ENCODE data around the gene CDK15. TPM values are rescaled to one million over a fixed set of nuclear protein-coding genes. Genes with fewer than 3 reads are reported as not detected.
A peak's percentile ranks its signal among the peaks of the same experiment; 100 is the strongest.

Gene CDK15
- total RNA-seq, 1 experiment from 2014 or later, result not detected

DNA sequence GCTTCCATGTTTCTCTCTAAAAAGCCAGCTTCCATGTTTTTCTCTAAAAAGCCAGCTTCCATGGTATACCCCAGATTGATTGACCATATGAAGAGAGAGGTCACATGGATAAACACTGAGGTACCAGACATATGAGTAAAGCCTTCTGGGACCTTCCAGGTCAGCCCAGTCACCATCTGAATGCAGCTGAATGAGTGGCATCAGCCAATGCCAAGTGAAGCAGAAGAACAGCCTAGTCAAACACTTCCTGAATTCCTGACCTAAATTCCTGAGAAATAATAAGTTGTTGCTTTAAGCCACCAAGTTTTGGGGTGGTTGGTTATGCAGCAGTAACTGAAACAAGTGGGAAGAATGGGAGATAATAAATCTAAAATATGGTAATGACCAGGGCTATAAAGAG is 19.9 kb upstream of the CDK15 start:
- Histone ChIP-seq H3K27me3 (ENCODE audit: insufficient read depth, low read depth) (no peaks in the 10 kb centered on the region), H4K20me1 (ENCODE audit: insufficient read depth) (no peaks in the 10 kb centered on the region), H3K27ac (no peak overlapping the region), H3K36me3 (ENCODE audit: low read depth) (no peaks in the 10 kb centered on the region), H3K9me2 (ENCODE audit: insufficient read depth) (no peaks in the 10 kb centered on the region), H3K9me3 (ENCODE audit: insufficient read depth, low read depth) (no peaks in the 10 kb centered on the region), H3F3A (ENCODE audit: insufficient read depth, low read depth) (no peaks in the 10 kb centered on the region), H3K4me2 (peak overlapping the region; percentile 5; the same call in 1 of the 2 replicates), H3K79me2 (ENCODE audit: low read depth) (no peaks in the 10 kb centered on the region), H3K4me1 (replicated peaks; ENCODE audit: insufficient read depth) (peaks cover 13% of the 10 kb centered on the region), H3K4me3 (no peak overlapping the region), H2AFZ (no peak overlapping the region; the same call in 1 of the 2 replicates)
- BruUV-seq (replicated peaks), result no TSS peak
- intact Hi-C loops (cut with micrococcal nuclease; ENCODE audit: unreplicated experiment), result no loop called here
- peak in 1 of 2 experiments; percentile 67 for DNase-seq
- CTCF ChIA-PET, result no interaction called here
- TF ChIP-seq EZH2 (IDR thresholded peaks at IDR 0.05; ENCODE audit: low read depth), result no peak
- TF ChIP-seq, protein P1, sequence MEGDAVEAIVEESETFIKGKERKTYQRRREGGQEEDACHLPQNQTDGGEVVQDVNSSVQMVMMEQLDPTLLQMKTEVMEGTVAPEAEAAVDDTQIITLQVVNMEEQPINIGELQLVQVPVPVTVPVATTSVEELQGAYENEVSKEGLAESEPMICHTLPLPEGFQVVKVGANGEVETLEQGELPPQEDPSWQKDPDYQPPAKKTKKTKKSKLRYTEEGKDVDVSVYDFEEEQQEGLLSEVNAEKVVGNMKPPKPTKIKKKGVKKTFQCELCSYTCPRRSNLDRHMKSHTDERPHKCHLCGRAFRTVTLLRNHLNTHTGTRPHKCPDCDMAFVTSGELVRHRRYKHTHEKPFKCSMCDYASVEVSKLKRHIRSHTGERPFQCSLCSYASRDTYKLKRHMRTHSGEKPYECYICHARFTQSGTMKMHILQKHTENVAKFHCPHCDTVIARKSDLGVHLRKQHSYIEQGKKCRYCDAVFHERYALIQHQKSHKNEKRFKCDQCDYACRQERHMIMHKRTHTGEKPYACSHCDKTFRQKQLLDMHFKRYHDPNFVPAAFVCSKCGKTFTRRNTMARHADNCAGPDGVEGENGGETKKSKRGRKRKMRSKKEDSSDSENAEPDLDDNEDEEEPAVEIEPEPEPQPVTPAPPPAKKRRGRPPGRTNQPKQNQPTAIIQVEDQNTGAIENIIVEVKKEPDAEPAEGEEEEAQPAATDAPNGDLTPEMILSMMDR (conservative IDR thresholded peaks at IDR 0.05), result no peak
- POLR2A ChIA-PET (ENCODE audit: unreplicated experiment), result no interaction called here

DNA sequence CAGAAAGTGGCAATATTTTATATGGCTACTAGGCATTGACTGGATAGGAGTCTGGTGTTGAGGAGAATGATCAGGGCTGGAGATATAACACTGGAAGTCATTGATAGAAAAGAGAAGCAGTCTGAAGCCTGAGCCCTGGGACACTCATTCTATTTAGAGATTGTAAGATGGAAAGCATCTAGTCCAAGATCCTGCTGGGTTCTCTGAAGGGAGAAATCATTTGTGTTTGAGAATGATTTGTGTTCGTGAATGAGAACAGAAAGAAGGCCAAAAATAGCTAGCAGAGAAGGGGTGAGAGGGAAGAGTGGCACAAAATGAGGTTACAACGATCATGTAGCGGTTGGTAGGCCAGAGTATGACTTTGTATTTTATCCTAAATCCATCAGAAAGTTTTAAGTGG is 18.0 kb upstream of the CDK15 start:
- no peaks in the 10 kb centered on the region for H3F3A ChIP-seq (ENCODE audit: insufficient read depth, low read depth)
- H3K27ac ChIP-seq, result no peak overlapping the region
- no peaks in the 10 kb centered on the region for H3K9me2 ChIP-seq (ENCODE audit: insufficient read depth)
- H3K4me1 ChIP-seq (replicated peaks; ENCODE audit: insufficient read depth), result peaks cover 9% of the 10 kb centered on the region; the same call in 1 of the 2 replicates
- H3K36me3 ChIP-seq (ENCODE audit: low read depth), result no peaks in the 10 kb centered on the region
- H3K27me3 ChIP-seq (ENCODE audit: insufficient read depth, low read depth), result no peaks in the 10 kb centered on the region
- H2AFZ ChIP-seq, result 0 out of 2 replicates have a peak overlapping the region, but pooled peaks have one; percentile 11
- H3K4me2 ChIP-seq, result no peak overlapping the region
- intact Hi-C loops (cut with micrococcal nuclease; ENCODE audit: unreplicated experiment), result no loop called here
- no peaks in the 10 kb centered on the region for H3K9me3 ChIP-seq (ENCODE audit: insufficient read depth, low read depth)
- H4K20me1 ChIP-seq (ENCODE audit: insufficient read depth), result no peaks in the 10 kb centered on the region
- BruUV-seq (replicated peaks), result no TSS peak
- no peak for TF ChIP-seq EZH2 (IDR thresholded peaks at IDR 0.05; ENCODE audit: low read depth)
- TF ChIP-seq, protein P1 (conservative IDR thresholded peaks at IDR 0.05), result no peak
- POLR2A ChIA-PET (ENCODE audit: unreplicated experiment), result no interaction called here
- no peak overlapping the region for H3K4me3 ChIP-seq
- no peak for DNase-seq
- H3K79me2 ChIP-seq (ENCODE audit: low read depth), result no peaks in the 10 kb centered on the region
- CTCF ChIA-PET, result interaction anchor here (0.6 kb wide), 1 partner anchor 592 kb away, joined by 5 read pairs; no protein-coding TSS in a partner anchor

DNA sequence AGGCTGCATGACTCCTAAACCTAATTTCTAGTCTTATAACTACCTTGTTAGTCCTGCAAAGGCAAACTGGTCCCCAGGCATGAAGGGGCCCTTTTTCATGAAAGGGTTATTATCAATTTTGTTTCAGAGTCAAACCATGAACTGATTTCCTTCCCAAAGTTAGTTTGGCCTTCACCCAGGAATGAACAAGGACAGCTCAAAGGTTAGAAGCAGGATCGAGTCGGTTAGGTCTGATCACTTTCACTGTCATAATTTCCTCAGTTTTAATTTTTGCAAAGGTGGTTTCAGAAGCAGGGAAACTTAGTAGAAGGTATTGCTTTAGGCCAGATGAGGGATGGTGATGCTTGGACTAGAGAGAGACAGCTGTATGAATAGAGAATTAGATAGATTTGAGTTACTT is 16.9 kb upstream of the CDK15 start:
- Histone ChIP-seq H3K4me1 (replicated peaks; ENCODE audit: insufficient read depth) (peaks cover 9% of the 10 kb centered on the region; the same call in 1 of the 2 replicates), H3K9me2 (ENCODE audit: insufficient read depth) (no peaks in the 10 kb centered on the region), H3K4me3 (no peak overlapping the region), H2AFZ (no peak overlapping the region), H3K4me2 (no peak overlapping the region), H3K27ac (no peak overlapping the region), H3F3A (ENCODE audit: insufficient read depth, low read depth) (no peaks in the 10 kb centered on the region), H3K27me3 (ENCODE audit: insufficient read depth, low read depth) (no peaks in the 10 kb centered on the region), H4K20me1 (ENCODE audit: insufficient read depth) (no peaks in the 10 kb centered on the region), H3K36me3 (ENCODE audit: low read depth) (no peaks in the 10 kb centered on the region), H3K9me3 (ENCODE audit: insufficient read depth, low read depth) (no peaks in the 10 kb centered on the region), H3K79me2 (ENCODE audit: low read depth) (no peaks in the 10 kb centered on the region)
- no peak for TF ChIP-seq EZH2 (IDR thresholded peaks at IDR 0.05; ENCODE audit: low read depth)
- TF ChIP-seq, protein P1 (conservative IDR thresholded peaks at IDR 0.05), result no peak
- CTCF ChIA-PET, result no interaction called here
- intact Hi-C loops (cut with micrococcal nuclease; ENCODE audit: unreplicated experiment), result no loop called here
- no TSS peak for BruUV-seq (replicated peaks)
- POLR2A ChIA-PET (ENCODE audit: unreplicated experiment), result no interaction called here
- DNase-seq, result no peak

All from PC-9 (cell line).